ENCODE data around the gene MARCHF3.
"Not testable (repeated sequence)": the region's sequence is repeated elsewhere in the genome, so short reads cannot be mapped to it uniquely, and the experiment has no call there.

Gene MARCHF3

DNA sequence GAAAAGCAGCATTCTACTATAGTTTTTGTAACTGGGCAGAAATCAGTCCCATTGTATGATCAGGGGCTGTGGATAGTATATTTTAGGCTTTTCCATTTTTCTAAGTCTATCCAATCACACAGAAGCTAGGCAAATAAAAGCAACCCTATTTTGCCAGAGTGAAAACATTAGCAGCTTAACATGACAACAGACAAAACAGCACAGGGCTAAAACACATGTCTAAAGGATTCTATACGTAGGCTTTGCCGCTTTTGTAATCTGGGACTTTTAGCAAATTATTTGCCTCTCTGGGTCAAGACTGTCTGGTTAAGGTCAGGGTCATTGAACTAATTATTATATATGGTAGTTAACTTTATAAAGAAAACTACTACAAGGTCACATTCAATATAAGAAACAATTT is 4.2 kb downstream of the MARCHF3 start:
- Histone ChIP-seq H3K4me3 (ENCODE audit: low read depth, low read length) (no peak overlapping the region), H3K27ac (ENCODE audit: low read depth, low read length) (no peak overlapping the region), H2AFZ (ENCODE audit: low read length, unreplicated experiment) (no peak overlapping the region), H3K36me3 (ENCODE audit: insufficient read depth, low read length) (no peaks in the 10 kb centered on the region), H3K4me1 (ENCODE audit: control insufficient read depth, insufficient read depth, low read length, unreplicated experiment) (peaks cover 9% of the 10 kb centered on the region), H3K79me2 (ENCODE audit: control insufficient read depth, insufficient read depth, low read length, unreplicated experiment) (no peaks in the 10 kb centered on the region), H3K27me3 (ENCODE audit: insufficient read depth, low read length) (no peaks in the 10 kb centered on the region)

GRCh38 chr5:127025467-127025866 is 4.9 kb downstream of the MARCHF3 start:
- Histone ChIP-seq H3K79me2 (ENCODE audit: control insufficient read depth, insufficient read depth, low read length, unreplicated experiment) (no peaks in the 10 kb centered on the region), H2AFZ (ENCODE audit: low read length, unreplicated experiment) (no peak overlapping the region)

GRCh38 chr5:127024821-127025220 is 5.5 kb downstream of the MARCHF3 start:
- Histone ChIP-seq H3K36me3 (ENCODE audit: insufficient read depth, low read length) (no peaks in the 10 kb centered on the region), H3K79me2 (ENCODE audit: control insufficient read depth, insufficient read depth, low read length, unreplicated experiment) (no peaks in the 10 kb centered on the region), H3K27me3 (ENCODE audit: insufficient read depth, low read length) (no peaks in the 10 kb centered on the region), H2AFZ (ENCODE audit: low read length, unreplicated experiment) (no peak overlapping the region), H3K27ac (ENCODE audit: low read depth, low read length) (no peak overlapping the region), H3K4me1 (ENCODE audit: control insufficient read depth, insufficient read depth, low read length, unreplicated experiment) (peaks cover 9% of the 10 kb centered on the region), H3K4me3 (ENCODE audit: low read depth, low read length) (no peak overlapping the region)

More at GRCh38 chr5:127025467-127025866, 4.9 kb downstream of the MARCHF3 start:
- Histone ChIP-seq H3K27ac (ENCODE audit: low read depth, low read length) (no peak overlapping the region), H3K36me3 (ENCODE audit: insufficient read depth, low read length) (no peaks in the 10 kb centered on the region), H3K4me3 (ENCODE audit: low read depth, low read length) (no peak overlapping the region), H3K27me3 (ENCODE audit: insufficient read depth, low read length) (no peaks in the 10 kb centered on the region), H3K4me1 (ENCODE audit: control insufficient read depth, insufficient read depth, low read length, unreplicated experiment) (peaks cover 9% of the 10 kb centered on the region)

DNA sequence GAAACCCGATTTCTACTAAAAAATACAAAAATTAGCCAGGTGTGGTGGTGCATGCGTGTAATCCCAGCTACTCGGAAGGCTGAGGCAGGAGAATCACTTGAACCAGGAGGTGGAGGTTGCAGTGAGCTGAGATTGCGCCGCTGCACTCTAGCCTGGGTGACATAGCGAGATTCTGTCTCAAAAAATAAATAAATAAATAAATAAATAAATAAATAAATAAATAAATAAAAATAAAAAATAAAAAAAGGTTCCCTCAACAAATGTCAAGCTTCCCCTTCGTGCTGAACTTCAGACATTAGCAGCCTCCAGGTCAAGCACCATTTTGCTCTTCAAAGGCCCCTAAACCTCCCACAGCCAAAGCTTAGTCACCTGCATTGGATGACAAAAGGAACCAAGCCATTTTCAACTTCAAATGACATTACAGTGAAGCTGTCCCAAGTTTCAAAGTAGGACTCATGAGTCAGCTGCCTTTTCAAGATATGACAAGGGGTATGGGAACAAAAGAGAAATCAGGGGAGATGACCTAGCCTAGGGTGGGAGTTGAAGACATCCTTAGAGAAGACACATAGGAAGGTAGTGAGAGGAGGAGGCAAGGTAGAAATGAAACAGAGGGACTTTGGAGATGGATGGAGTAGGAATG is 6.7 kb downstream of the MARCHF3 start:
- not testable (repeated sequence) for H3K36me3 ChIP-seq (ENCODE audit: insufficient read depth, low read length); H3K27ac ChIP-seq (ENCODE audit: low read depth, low read length); H3K27me3 ChIP-seq (ENCODE audit: insufficient read depth, low read length); H3K4me1 ChIP-seq (ENCODE audit: control insufficient read depth, insufficient read depth, low read length, unreplicated experiment); H3K79me2 ChIP-seq (ENCODE audit: control insufficient read depth, insufficient read depth, low read length, unreplicated experiment); H3K4me3 ChIP-seq (ENCODE audit: low read depth, low read length); H2AFZ ChIP-seq (ENCODE audit: low read length, unreplicated experiment)

- Histone ChIP-seq H3K27ac (ENCODE audit: low read depth, low read length) (no peak overlapping the region), H2AFZ (ENCODE audit: low read length, unreplicated experiment) (no peak overlapping the region), H3K27me3 (ENCODE audit: insufficient read depth, low read length) (no peaks in the 10 kb centered on the region), H3K4me1 (ENCODE audit: control insufficient read depth, insufficient read depth, low read length, unreplicated experiment) (no peaks in the 10 kb centered on the region), H3K36me3 (ENCODE audit: insufficient read depth, low read length) (no peaks in the 10 kb centered on the region), H3K79me2 (ENCODE audit: control insufficient read depth, insufficient read depth, low read length, unreplicated experiment) (no peaks in the 10 kb centered on the region), H3K4me3 (ENCODE audit: low read depth, low read length) (no peak overlapping the region)
These were observed 7.5 kb downstream of the MARCHF3 start for GRCh38 chr5:127022846-127023245.

- no peaks in the 10 kb centered on the region for H3K27me3 ChIP-seq (ENCODE audit: insufficient read depth, low read length)
- no peak overlapping the region for H3K27ac ChIP-seq (ENCODE audit: low read depth, low read length)
- H3K36me3 ChIP-seq (ENCODE audit: insufficient read depth, low read length): no peaks in the 10 kb centered on the region
- no peak overlapping the region for H3K4me3 ChIP-seq (ENCODE audit: low read depth, low read length)
- H3K4me1 ChIP-seq (ENCODE audit: control insufficient read depth, insufficient read depth, low read length, unreplicated experiment): no peaks in the 10 kb centered on the region
- no peak overlapping the region for H2AFZ ChIP-seq (ENCODE audit: low read length, unreplicated experiment)
- H3K79me2 ChIP-seq (ENCODE audit: control insufficient read depth, insufficient read depth, low read length, unreplicated experiment): no peaks in the 10 kb centered on the region
These were observed 10.4 kb downstream of the MARCHF3 start for GRCh38 chr5:127019928-127020327.

- H3K4me3 ChIP-seq (ENCODE audit: low read depth, low read length); H3K27me3 ChIP-seq (ENCODE audit: insufficient read depth, low read length); H3K79me2 ChIP-seq (ENCODE audit: control insufficient read depth, insufficient read depth, low read length, unreplicated experiment); H2AFZ ChIP-seq (ENCODE audit: low read length, unreplicated experiment); H3K27ac ChIP-seq (ENCODE audit: low read depth, low read length); H3K36me3 ChIP-seq (ENCODE audit: insufficient read depth, low read length): not testable (repeated sequence)
- peaks cover 22% of the 10 kb centered on the region for H3K4me1 ChIP-seq (ENCODE audit: control insufficient read depth, insufficient read depth, low read length, unreplicated experiment)
These were observed 13.6 kb downstream of the MARCHF3 start for GRCh38 chr5:127016722-127017121.

GRCh38 chr5:127015716-127016115 is 14.6 kb downstream of the MARCHF3 start:
- Histone ChIP-seq H2AFZ (ENCODE audit: low read length, unreplicated experiment) (no peak overlapping the region), H3K4me3 (ENCODE audit: low read depth, low read length) (no peak overlapping the region), H3K4me1 (ENCODE audit: control insufficient read depth, insufficient read depth, low read length, unreplicated experiment) (peaks cover 31% of the 10 kb centered on the region), H3K79me2 (ENCODE audit: control insufficient read depth, insufficient read depth, low read length, unreplicated experiment) (no peaks in the 10 kb centered on the region), H3K36me3 (ENCODE audit: insufficient read depth, low read length) (no peaks in the 10 kb centered on the region), H3K27ac (ENCODE audit: low read depth, low read length) (no peak overlapping the region), H3K27me3 (ENCODE audit: insufficient read depth, low read length) (no peaks in the 10 kb centered on the region)

DNA sequence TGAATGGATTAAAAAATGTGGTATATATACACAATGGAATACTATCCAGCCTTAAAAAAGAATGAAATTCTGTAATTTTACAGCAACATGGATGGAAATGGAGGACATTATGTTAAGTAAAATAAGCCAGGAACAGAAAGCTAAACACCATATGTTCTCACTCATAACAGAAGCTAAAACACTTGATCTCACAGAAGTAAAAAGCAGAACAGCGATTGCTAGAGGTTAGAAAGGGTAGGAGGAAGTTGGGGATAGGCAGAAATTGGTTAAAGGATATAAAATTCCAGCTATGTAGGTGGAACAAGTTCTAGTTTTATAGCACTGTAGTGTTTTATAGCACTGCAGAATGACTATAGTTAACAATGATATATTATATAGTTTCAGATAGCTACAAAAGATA is 15.8 kb downstream of the MARCHF3 start:
- H3K4me1 ChIP-seq (ENCODE audit: control insufficient read depth, insufficient read depth, low read length, unreplicated experiment): peaks cover 36% of the 10 kb centered on the region
- H3K36me3 ChIP-seq (ENCODE audit: insufficient read depth, low read length): no peaks in the 10 kb centered on the region
- H3K79me2 ChIP-seq (ENCODE audit: control insufficient read depth, insufficient read depth, low read length, unreplicated experiment): no peaks in the 10 kb centered on the region

DNA sequence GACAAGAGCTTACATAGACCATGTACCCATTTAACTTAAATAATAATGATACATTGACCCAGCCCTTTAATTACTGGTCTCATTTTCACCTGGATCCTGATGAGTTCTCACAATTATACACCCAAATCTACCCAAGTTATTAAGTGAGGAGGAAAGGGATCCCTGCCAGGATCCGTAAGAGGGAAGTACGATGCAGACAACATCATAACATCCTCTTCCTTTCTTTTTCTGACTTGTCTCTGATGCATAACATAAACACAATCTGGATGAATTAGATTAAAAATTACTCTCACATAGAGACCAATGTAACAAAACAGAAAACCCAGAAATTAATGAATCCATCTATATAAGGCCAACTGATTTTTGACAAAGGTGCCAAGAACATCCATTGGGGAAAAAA is 17.0 kb downstream of the MARCHF3 start:
- peak overlapping the region; percentile 60 for H3K4me3 ChIP-seq (ENCODE audit: low read depth, low read length)
- peak overlapping the region; percentile 5; the same call in 1 of the 2 replicates for H3K27ac ChIP-seq (ENCODE audit: low read depth, low read length)
- no peaks in the 10 kb centered on the region for H3K27me3 ChIP-seq (ENCODE audit: insufficient read depth, low read length)
- H3K36me3 ChIP-seq (ENCODE audit: insufficient read depth, low read length): no peaks in the 10 kb centered on the region
- H3K79me2 ChIP-seq (ENCODE audit: control insufficient read depth, insufficient read depth, low read length, unreplicated experiment): no peaks in the 10 kb centered on the region
- H3K4me1 ChIP-seq (ENCODE audit: control insufficient read depth, insufficient read depth, low read length, unreplicated experiment): peaks cover 36% of the 10 kb centered on the region
- H2AFZ ChIP-seq (ENCODE audit: low read length, unreplicated experiment): peak overlapping the region; percentile 72

More for the DNA sequence above, 15.8 kb downstream of the MARCHF3 start:
- H2AFZ ChIP-seq (ENCODE audit: low read length, unreplicated experiment): no peak overlapping the region
- H3K27me3 ChIP-seq (ENCODE audit: insufficient read depth, low read length): no peaks in the 10 kb centered on the region
- no peak overlapping the region for H3K27ac ChIP-seq (ENCODE audit: low read depth, low read length)
- no peak overlapping the region for H3K4me3 ChIP-seq (ENCODE audit: low read depth, low read length)

GRCh38 chr5:127012916-127013315 is 17.4 kb downstream of the MARCHF3 start:
- H3K27me3 ChIP-seq (ENCODE audit: insufficient read depth, low read length): no peaks in the 10 kb centered on the region
- peaks cover 36% of the 10 kb centered on the region for H3K4me1 ChIP-seq (ENCODE audit: control insufficient read depth, insufficient read depth, low read length, unreplicated experiment)
- peak overlapping the region; percentile 5; the same call in 1 of the 2 replicates for H3K27ac ChIP-seq (ENCODE audit: low read depth, low read length)
- no peaks in the 10 kb centered on the region for H3K36me3 ChIP-seq (ENCODE audit: insufficient read depth, low read length)
- peak overlapping the region; percentile 60 for H3K4me3 ChIP-seq (ENCODE audit: low read depth, low read length)
- H3K79me2 ChIP-seq (ENCODE audit: control insufficient read depth, insufficient read depth, low read length, unreplicated experiment): no peaks in the 10 kb centered on the region
- H2AFZ ChIP-seq (ENCODE audit: low read length, unreplicated experiment): peak overlapping the region; percentile 72

Measured in ACC112 (cell line).